CD1c-positive myeloid dendritic cell (primary cell): ENCODE data around the gene RPLP1.
A peak's percentile ranks its signal among the peaks of the same experiment; 100 is the strongest.

ENCODE experiments used
- DNase-seq: peaks from one replicate; pipeline ENCODE4 v3.0.0-alpha.2; 2016; ENCODE audit errors: extremely low spot score

RPLP1 gene

DNA sequence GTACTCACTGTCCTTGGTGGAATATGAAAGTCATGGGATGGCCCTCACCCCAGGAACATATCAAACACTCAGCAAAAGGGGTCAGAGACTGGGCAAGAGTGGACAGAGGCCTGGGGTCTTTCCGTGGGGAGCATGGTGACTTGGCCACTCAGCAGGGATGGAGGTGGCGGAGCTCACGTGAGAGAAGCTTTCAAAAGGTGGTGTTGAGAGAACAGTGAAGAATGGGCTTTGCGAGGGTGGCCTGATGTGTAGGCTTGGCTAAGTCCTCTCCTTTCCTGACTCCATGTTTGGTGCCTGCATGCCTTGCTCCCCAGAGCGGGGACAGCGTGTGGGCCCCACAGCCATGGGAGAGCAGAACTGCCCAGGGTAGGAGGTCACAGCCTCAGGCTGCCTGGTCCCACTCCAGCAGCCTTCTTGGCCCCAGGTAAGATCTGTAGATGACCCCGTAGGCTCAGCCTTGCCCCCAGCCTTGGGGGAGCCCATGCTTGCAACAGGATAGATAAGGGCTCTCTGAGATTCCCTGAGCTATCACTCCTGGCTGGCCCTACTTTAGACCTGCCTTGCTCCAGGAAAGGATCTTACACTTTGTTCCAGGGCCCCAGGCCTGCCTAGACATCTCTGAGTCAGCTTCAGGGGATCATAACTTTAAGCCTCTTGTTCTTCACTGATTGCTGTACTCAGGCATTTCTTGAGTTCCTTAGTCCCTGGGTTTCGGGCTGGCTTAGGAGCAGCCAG is 17.0 kb downstream of the RPLP1 start:
- no peak for DNase-seq

DNA sequence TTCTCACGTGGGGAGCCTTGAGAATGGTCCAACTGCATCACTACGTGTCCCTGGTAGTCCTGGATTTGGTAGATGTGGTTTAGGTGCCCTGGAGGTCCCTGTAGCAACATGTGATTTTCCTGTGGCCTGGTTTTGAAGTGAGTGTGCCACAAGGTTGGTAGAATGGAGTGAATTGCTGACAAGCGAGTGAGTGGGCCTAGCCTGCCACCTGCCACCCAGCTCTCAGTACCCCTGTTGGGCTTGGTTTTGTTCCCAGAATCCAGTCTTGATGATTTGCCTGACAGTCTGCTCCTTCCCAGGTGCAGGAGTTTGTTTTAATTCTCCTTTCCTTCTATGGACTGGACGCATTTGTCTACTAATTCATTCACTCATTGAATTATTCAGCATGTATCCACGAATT is 19.4 kb downstream of the RPLP1 start:
- no peak for DNase-seq

DNA sequence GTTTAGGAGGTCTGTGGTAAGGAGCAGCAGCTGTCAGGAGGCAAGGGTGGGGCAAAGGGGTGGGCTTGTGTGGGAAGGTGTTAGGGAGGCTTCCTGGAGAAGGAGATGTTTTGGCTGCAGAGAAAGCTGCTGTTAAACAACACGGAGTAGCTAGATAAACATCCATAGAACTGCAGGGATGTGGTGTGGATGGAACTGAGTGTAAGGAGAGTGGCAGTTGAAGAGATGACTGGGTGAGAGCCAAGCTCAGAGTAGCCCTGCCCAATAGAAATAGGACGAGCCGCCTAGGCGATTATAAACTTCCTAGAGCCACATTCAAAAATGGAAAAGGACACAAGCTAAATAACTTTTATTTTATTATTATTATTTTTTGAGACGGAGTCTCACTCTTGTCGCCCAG is 19.9 kb downstream of the RPLP1 start:
- no peak for DNase-seq

DNA sequence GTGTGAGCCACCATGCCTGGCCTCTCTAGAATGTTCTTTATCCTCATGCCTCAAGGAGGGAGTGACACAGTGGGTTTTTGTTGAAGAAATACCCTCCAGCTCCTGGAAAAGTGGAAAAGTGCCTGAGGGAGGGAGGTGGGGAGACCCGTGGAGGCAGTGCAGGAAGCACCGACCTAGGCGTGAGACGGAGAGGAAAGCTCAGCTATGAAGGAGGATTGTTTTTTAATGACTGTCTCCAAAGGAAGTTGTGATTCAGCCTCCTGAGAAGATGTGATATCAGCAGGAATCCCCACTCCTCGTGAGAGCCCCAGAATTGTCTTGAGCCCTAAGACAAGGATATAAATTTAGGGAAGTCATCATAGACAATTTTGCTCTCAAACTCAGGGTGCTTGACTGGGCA is 21.7 kb downstream of the RPLP1 start:
- DNase-seq: no peak

DNA sequence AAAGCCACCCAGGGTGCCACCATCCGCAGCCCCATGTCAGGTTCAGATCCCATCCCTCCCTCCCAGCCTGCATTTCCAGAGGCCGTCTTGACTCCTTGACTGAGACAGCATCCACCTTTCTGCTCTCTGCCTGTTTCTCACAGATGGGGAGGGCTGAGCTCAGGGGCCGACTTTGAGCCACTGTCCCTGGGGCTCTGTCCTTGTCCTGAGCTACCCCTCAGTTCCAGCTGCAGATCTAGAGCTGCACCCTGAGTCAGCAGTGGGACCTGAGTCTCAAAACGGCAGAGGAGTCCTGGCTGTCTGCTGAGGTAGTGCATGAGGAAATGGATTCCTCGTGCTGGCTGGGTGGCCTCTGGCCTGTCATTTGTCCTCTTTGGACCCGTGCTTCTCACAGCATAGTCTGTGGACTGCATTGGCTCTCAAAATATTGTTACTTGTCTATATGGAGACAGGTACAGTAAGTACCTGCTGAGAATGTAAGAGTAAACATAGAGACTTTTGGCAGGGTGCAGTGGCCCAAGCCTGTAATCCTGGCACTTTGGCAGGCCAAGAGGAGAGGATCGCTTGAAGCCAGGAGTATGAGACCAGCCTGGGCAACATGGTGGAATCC is 22.3 kb downstream of the RPLP1 start:
- no peak for DNase-seq

DNA sequence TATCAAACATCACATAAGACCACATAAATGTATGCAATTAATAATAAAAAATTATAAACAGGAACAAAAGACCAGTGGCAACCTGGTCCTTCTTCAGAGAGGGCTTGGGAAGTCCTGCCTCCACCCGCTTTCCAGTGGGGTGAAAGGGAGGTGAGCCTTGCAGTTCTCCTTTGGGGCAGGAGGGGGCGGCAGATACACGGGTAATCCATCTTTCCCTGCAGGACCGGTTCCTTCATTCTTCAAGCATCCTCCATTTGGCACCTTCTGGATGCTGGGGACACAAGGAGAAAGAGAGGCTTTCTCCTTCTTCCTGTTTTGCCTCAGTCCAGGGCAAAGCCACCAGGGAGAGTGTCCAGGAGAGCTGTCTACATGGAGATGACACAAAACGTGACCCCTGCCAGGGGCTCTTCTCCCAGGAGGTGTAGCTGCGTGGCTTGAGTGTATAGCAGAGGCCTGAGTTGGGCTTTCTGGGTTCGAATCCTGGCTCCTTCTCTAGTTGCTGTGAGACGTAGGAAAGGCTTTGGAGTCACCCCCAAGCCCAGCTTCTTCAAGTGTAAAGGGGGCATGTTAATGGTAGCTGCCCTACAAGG is 23.2 kb downstream of the RPLP1 start:
- peak; percentile 83 for DNase-seq

DNA sequence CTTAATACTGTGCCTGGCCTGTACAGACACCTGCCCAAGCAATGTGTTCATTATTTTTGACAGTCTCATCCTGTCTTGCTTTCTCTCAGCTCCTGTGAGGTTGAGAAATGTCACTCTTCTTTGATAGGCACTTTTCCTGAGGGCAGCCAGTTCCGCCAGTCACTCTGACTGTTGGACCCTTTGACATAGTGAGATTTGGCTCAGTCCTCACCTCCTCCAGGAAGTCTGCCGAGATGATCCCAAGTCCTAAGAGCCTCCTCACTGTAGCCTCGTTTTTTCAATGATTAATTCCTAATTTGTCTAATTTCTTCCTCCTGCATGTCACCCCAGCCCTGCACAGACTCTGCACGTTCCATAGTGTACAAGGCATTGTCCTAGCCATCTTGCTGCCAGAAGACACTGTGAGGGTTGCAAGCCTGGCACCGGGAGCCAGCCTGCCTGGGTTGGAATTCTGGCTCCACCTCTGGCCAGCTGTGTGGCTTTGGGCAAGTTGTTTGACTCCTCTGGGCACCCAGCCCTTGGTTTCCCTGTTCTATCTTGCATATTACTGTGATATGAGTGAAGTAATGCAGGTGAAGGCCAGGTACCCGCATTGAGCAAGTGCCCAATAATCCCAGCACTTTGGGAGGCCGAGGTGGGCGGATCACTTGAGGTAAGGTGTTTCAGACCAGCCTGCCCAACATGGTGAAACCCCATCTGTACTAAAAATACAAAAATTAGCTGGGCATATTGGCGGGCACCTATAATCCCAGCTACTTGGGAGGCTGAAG is 24.3 kb downstream of the RPLP1 start:
- DNase-seq: no peak

DNA sequence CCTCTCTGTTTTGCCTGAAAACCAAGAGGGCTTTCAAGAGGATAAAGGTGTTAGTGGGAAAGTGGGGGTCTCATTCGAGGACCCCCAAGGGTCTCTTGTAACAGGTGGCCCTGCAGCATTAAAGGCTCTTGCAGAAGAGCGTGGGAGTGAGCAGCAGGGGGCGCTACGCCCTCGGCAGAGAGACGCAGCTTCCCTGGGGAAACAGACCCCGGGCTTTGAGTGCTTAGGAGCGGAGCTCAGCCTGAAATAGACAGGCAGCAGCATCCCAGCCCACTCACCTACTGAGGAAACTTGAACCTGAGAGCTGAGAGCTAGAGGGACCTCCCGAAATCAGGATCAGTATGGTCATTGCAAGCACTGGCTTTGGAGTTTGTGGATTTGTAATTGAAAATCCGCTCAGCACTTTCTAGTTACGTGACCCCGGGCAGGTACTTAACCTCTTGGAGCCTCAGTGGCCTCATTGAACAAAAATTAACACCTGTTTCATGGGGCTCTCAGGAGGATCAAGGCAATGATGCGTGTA is 25.7 kb downstream of the RPLP1 start:
- peak; percentile 65 for DNase-seq

DNA sequence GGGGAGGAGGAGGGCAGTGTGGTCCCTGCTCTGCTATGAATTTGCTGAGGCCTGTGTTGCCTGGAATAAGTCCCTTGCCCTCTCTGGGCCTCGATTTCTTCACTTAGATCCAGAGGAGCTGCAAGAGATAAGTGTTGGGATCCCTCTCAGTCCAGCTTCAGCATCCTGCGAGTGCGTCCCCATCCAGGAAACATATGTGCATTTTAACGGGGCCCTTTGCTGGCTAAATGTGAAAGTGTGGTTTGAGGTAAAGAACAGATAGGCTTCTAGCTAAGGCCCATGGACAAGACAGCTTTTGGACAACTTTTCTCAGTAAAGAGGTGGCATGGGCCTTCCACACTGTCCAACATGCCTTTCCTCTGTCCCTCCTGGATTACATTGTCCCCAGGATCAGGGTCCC is 26.5 kb downstream of the RPLP1 start:
- no peak for DNase-seq

DNA sequence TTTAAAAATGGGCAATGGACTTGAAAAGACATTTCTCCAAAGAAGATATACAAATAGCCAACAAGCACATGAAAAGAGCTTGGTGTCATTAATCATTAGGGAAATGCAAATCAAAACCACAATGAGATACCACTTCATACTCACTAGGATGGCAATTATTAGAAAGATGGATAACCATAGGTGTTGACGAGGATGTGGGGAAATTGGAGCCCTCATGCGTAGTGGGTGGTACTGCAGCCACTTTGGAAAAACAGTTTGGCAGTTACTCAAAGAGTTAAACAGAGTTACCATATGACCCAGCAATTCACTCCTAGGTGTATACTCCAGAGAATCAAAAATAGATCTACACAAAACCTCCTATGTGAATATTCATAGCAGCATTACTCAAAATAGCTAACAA is 27.4 kb downstream of the RPLP1 start:
- no peak for DNase-seq

DNA sequence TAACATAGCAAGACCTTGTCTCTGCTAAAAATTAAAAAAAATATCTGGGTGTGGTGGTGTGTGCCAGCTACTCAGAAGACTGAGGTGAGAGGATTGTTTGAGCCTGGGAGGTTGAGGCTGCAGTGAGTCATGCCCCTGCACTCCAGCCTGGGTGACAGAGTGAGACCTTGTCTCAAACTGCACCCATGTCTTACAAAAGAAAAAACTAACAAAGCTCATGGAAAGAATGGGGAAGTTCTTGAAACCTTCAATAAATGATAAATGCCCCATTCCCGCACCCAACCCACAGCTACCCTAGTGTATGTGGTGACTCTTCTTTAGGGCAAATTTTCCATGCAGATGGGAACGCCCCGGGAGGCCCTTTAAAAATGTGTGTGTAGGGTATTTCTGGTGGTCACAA is 28.3 kb downstream of the RPLP1 start:
- no peak for DNase-seq

DNA sequence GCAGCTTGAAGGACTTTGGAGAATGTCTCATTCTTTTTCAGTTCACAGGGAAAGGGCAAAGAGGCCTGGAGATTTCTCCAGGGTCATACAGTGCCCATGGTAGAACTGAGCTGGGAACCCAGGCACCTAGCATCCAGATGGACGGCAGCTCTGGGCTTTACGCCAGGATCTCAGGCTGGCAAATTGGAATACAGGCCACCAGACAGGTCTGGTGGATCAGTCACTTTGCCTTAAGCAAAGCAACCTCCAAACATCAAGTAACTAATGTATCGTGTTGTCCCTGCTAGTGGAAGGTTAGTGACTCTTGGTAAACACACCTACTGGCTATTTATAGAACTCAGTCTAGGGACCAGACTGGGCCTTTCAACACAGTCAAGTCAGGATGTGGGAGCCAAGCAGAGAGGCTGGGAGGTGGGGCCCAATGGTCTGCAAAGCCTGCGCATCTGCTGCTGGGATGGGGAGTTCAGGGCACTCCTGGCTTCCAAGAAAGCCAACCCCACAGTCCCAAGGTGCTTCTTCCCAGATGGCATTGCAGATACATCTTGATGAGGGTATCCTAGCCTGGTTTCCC is 30.2 kb downstream of the RPLP1 start:
- DNase-seq: no peak

DNA sequence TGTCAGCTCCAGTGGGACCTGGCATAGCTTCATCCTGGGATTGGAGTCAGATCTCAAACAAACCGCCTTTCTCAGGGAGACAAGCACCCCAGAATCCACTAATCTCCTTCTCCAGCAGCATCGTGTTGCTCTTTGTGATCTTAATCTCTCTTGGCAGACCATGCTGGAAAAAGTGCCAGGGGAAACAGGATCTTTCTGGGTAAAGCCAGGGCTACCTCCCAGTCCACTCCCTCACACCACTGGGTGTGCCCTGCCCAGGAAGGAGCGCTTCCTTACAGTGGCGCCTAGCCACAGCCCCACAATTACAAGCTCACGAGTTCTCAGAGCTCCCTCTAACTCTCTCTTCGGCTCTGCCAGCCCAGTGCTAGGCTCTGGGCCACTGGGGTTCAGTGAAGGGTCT is 32.2 kb downstream of the RPLP1 start:
- no peak for DNase-seq

DNA sequence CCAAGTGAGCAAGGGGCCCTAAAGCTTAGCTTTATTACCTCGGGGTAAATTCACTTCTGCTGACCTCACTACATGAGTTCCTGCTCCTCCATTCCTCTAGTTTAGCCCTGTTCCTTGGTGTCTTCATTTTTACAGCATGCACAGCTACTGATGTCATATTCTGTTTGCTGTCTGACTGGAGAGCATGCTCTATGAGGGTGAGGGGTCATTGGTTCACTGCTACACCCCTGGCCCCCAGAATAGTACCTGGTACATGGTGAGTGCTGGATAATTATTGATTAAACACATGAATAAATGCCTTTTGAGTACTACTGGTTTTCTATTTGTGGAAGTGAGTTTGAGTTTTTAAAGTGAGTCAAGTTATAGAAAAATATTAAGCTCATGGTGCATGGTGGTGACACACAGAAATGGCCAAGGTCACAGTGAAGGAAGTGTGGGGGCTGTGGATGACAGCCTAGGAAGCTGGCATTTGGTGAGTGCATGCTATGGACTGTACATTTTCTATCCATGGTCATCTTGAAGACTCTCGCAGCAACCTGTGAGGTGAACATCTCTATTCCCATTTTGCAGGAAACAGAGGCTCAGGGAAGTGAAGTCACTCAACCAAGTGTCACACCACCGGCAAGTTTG is 34.0 kb downstream of the RPLP1 start:
- no peak for DNase-seq

DNA sequence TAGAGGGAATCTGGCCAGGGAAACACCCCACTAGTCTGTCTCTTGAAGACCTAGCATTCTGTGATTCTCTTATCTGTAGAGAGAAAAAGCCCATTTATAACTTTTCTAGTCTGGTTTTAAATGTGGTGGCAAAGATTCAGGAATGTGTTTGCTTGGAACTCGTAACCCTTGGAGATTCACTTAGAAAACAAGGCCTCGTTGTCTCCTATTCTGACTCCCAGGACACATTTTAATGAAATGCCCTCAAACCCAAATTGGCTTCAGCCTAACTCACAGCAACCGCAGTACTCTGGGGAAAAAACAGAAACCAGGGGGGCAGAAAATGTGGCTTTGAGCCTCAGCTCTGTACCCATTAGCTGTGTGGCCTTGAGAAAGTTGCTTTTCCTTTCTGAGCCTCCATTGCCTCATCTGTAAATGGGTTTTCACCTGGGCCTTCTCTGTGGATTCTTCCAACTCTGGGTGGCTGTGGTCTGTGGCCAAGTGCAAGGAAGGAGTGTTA is 36.5 kb downstream of the RPLP1 start:
- no peak for DNase-seq

DNA sequence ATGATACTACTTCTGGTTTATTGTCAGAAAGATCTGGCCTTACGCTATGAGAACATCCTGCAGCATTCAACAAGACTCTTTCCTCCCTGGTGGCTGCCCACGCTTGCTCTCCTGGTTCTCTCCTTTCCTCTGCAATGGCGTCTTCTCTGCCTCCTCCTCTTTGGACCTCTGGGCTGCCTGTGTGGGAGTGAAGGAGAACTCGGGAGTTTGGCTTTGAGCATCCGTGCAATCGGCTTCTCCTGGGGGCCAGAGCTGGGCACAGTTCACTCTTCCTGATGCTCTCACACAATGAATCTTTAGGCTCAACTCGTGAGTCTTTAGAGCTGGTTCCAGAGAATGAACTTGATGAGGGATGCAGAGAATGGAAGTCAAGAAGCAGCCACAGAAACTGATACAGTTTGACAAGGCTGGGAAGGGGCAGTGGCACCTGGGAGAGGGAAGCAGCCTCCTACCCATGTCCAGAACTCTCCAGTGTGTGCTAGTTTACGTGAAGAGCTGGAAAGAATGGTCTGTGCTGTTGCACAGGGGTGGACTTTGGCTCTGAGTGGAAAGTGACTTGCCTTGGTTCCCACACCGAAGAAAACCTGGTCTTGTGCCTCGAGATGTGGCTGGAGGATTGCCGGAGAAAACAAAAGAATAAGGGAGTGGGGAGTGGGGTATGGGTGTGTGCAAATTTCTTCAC is 37.9 kb downstream of the RPLP1 start:
- DNase-seq: no peak

DNA sequence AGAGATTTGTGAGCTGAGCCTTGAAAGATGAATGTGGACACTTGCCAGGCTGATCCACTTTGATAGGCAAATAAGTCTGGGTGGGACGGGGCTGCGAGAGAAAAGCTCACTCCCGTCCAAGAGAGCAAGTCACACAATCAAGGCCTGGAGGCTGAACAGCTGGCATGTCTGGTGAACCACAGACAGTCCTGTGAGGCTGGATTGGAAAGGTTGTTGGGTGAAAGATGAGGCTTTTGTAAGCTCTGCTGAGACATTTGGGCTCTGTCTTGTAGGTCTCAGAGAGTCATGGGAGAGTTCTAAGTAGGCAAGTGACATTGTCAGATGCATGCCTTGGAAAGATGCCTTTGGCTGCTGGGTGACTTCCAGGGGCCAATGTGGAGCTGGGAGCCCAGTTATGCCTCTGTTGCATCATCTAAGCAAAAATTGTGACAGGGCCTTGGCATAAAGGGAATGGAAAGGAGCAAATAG is 38.5 kb downstream of the RPLP1 start:
- no peak for DNase-seq

DNA sequence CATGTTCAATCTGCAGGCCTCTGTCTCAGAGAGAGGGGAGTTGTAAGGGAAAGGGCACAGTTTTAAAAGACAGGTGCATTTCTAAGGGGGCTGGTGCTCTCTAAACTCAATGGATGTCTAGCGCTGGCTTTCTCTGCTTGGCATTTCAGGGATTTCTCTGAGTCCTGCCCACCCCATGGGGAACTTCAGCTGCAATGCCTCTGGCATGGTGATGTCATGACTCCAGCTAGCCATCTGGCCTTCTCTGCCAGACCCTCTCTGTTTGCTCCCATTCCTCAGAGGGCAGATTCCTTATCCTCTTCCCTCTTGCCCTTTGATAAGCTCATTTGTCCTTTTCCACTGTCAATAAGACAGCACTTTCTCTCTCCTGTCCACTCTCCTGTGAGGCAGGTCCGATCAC is 40.8 kb downstream of the RPLP1 start:
- DNase-seq: no peak

DNA sequence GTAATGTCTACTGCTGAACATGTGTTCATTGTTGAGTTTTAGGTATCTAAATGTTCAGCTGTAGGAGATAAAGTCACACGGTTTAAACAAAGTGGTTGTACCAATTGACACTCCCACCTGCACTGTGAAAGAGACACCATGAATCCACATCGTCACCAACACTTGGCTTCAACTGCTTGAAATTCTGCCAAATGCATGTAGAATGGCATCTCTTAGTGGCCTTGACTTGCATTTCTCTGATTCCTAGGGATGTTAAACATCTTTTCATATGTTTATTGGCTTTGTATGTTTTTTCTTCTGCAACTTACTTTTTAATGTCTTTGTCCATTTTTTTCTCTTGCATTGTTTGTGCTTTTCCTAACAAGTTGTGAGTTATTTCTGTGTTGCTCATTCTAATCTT is 43.4 kb downstream of the RPLP1 start:
- DNase-seq: no peak

DNA sequence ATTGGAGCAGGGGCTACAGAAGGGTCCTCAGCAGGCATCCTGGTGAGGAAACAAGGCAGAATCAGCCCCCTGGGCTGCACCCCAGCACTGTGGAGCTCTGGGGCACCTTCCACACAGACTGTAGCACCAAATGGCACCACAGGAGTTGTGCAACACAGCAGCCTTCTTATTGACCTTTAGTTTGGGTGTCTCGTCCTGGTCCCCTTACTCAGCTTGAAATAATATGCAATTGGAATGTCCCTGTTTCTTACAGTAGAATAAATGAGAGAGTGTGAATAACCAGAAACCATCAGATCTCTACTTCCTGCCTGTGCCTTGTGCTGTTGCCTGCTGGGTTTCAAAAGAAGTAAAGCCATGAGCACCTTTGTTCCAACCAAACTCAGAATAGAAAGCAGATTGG is 44.5 kb downstream of the RPLP1 start:
- no peak for DNase-seq

DNA sequence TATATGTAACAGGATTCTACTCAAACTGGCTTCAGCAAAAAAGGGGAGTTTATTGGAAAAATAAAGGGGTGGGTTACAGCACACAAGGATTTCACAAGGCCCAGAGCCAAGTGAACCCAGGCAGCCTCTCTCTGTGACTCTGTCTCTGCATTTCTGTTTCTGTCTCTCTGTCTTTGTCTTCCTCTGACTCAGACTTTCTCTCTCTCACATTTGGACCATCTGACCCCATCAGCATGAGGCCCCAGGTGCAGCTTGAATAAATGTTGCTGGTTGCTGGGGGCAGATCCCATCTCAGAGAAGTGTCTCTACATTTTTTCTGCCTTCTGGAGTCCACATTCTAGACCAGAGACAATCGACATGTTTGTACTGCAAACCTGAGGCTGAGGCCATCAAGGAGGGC is 45.0 kb downstream of the RPLP1 start:
- DNase-seq: no peak
